GM23338 (cell line): ENCODE results near the gene TAF7. TPM values are rescaled to one million over a fixed set of nuclear protein-coding genes. Genes with fewer than 3 reads are reported as not detected.

Source experiments
- ATAC-seq: fragments of 200-7000 bp; cut with Tn5 transposase; 3 replicates; pipeline ENCODE4 v1.9.1; 2020
- DNase-seq: peaks from one replicate; pipeline ENCODE4 v3.0.0-alpha.2; 2015; ENCODE audit warnings: low spot score
- H2AFZ ChIP-seq: fragments of 200-600 bp; sonication (generic); 2 replicates; pipeline ENCODE4 v1.8.0; 2016; ENCODE audit warnings: antibody characterized with exemption, mild to moderate bottlenecking, moderate library complexity
- H3F3A ChIP-seq: fragments of 200-600 bp; sonication (generic); replicated peaks from 2 replicates; pipeline ENCODE4 v1.8.0; 2017; ENCODE audit warnings: antibody characterized with exemption, mixed run types, low read depth
- H3K27ac ChIP-seq: fragments of 200-600 bp; sonication (generic); 2 replicates; pipeline ENCODE4 v1.6.1; 2016; ENCODE audit warnings: low read depth
- H3K27me3 ChIP-seq: fragments of 200-600 bp; sonication (generic); 2 replicates; pipeline ENCODE4 v1.8.0; 2016; ENCODE audit warnings: mild to moderate bottlenecking, mixed run types, moderate library complexity; ENCODE audit not compliant: insufficient read depth
- H3K36me3 ChIP-seq: fragments of 200-600 bp; sonication (generic); 2 replicates; pipeline ENCODE4 v1.8.0; 2016; ENCODE audit warnings: mild to moderate bottlenecking; ENCODE audit not compliant: insufficient read depth
- H3K4me1 ChIP-seq: fragments of 200-600 bp; sonication (generic); 2 replicates; pipeline ENCODE4 v1.8.0; 2016; ENCODE audit warnings: mild to moderate bottlenecking, moderate library complexity; ENCODE audit not compliant: insufficient read depth
- H3K4me2 ChIP-seq: fragments of 200-600 bp; sonication (generic); 2 replicates; pipeline ENCODE4 v1.7.1; 2017; ENCODE audit warnings: mixed run types
- H3K4me3 ChIP-seq: fragments of 200-600 bp; sonication (generic); 2 replicates; pipeline ENCODE4 v1.6.1; 2016; ENCODE audit warnings: mixed run types
- H3K79me2 ChIP-seq: fragments of 200-600 bp; sonication (generic); replicated peaks from 2 replicates; pipeline ENCODE4 v1.8.0; 2017; ENCODE audit warnings: mild to moderate bottlenecking; ENCODE audit not compliant: insufficient read depth
- H3K9me2 ChIP-seq: fragments of 200-600 bp; sonication (generic); 2 replicates; pipeline ENCODE4 v1.8.0; 2017; ENCODE audit not compliant: insufficient read depth
- H4K20me1 ChIP-seq: fragments of 200-600 bp; sonication (generic); replicated peaks from 2 replicates; pipeline ENCODE4 v1.8.0; 2017; ENCODE audit warnings: mild to moderate bottlenecking; ENCODE audit not compliant: insufficient read depth
- H3K27ac Mint-ChIP-seq: 2 replicates; pipeline ENCODE4 v1.8.0; 2020; ENCODE audit warnings: inconsistent platforms, mild to moderate bottlenecking, moderate library complexity, mixed read lengths
- H3K27me3 Mint-ChIP-seq: 3 replicates; pipeline ENCODE4 v1.8.0; 2022; ENCODE audit warnings: low read depth, mild to moderate bottlenecking, moderate library complexity, mixed read lengths, inconsistent platforms; ENCODE audit not compliant: insufficient read depth, poor library complexity
- H3K36me3 Mint-ChIP-seq: 3 replicates; pipeline ENCODE4 v1.8.0; 2021; ENCODE audit warnings: low read depth, mild to moderate bottlenecking, inconsistent platforms, moderate library complexity, mixed read lengths
- H3K4me1 Mint-ChIP-seq: 3 replicates; pipeline ENCODE4 v1.8.0; 2020; ENCODE audit warnings: mild to moderate bottlenecking, inconsistent platforms, mixed read lengths
- H3K4me3 Mint-ChIP-seq: 3 replicates; pipeline ENCODE4 v1.8.0; 2021; ENCODE audit warnings: moderate library complexity, mild to moderate bottlenecking, inconsistent platforms, mixed read lengths
- H3K9me3 Mint-ChIP-seq: 3 replicates; pipeline ENCODE4 v1.8.0; 2020; ENCODE audit warnings: moderate library complexity, mild to moderate bottlenecking, inconsistent platforms, mixed read lengths
- EZH2 ChIP-seq: fragments of 200-600 bp; sonication (generic); IDR thresholded peaks from one replicate; pipeline ENCODE4 v1.8.0; 2017; ENCODE audit warnings: antibody characterized with exemption, mild to moderate bottlenecking, low read depth; ENCODE audit not compliant: unreplicated experiment
- EZH2phosphoT487 ChIP-seq: fragments of 200-600 bp; sonication (generic); IDR thresholded peaks from one replicate; pipeline ENCODE4 v1.8.1; 2018; ENCODE audit warnings: antibody characterized with exemption; ENCODE audit not compliant: unreplicated experiment
- JUNB ChIP-seq: IDR thresholded peaks from one replicate; pipeline ENCODE4 v1.6.1; 2016; ENCODE audit warnings: antibody characterized with exemption; ENCODE audit not compliant: unreplicated experiment
- NANOG ChIP-seq: IDR thresholded peaks from 2 replicates; pipeline ENCODE4 v1.6.1; 2016; ENCODE audit warnings: antibody characterized with exemption, borderline replicate concordance
- POLR2AphosphoS5 ChIP-seq: IDR thresholded peaks from 2 replicates; pipeline ENCODE4 v1.6.1; 2016; ENCODE audit warnings: antibody characterized with exemption, low read depth
- REST ChIP-seq: IDR thresholded peaks from one replicate; pipeline ENCODE4 v1.6.1; 2018; ENCODE audit warnings: antibody characterized with exemption; ENCODE audit not compliant: unreplicated experiment
- ZNF331 ChIP-seq: fragments of 250-450 bp; sonication (Bioruptor Pico); IDR thresholded peaks from 2 replicates; pipeline ENCODE4 v1.5.0; 2020; ENCODE audit warnings: low read depth, mild to moderate bottlenecking, moderate library complexity
- ZNF462 ChIP-seq: fragments of 250-450 bp; sonication (Bioruptor Pico); IDR thresholded peaks from 2 replicates; pipeline ENCODE4 v1.5.0; 2020; ENCODE audit warnings: mild to moderate bottlenecking, moderate library complexity
- polyA plus RNA-seq: library from polyadenylated mRNA; unstranded; fragments of >200 nt; fragmentation: Nextera tagmentation; extraction: Ambion mirVana; gene quantifications from 2 replicates; pipeline ENCODE4 v1.2.1, GENCODE V29; 2016
- total RNA-seq: library from RNA; depleted of rRNA; stranded (reverse); fragments of >200 nt; shearing (Covaris generic); gene quantifications from 2 replicates; pipeline ENCODE4 v1.2.3, GENCODE V29; 2014
- TF ChIP-seq, protein P1 (sequence below), 2 experiments: fragments of 200-600 bp in 1 of 2; sonication (generic) in 1 of 2; conservative IDR thresholded peaks; 2 replicates each; pipeline versions ENCODE4 v1.5.1 to v1.6.1; 2016 to 2017; ENCODE audit warnings: antibody characterized with exemption in 2 of 2, low read depth in 2 of 2, mild to moderate bottlenecking in 2 of 2, moderate library complexity in 1 of 2

TAF7 gene
- total and polyA plus RNA-seq, 2 experiments from 2014 or later, result 92.0 to 217 TPM

DNA sequence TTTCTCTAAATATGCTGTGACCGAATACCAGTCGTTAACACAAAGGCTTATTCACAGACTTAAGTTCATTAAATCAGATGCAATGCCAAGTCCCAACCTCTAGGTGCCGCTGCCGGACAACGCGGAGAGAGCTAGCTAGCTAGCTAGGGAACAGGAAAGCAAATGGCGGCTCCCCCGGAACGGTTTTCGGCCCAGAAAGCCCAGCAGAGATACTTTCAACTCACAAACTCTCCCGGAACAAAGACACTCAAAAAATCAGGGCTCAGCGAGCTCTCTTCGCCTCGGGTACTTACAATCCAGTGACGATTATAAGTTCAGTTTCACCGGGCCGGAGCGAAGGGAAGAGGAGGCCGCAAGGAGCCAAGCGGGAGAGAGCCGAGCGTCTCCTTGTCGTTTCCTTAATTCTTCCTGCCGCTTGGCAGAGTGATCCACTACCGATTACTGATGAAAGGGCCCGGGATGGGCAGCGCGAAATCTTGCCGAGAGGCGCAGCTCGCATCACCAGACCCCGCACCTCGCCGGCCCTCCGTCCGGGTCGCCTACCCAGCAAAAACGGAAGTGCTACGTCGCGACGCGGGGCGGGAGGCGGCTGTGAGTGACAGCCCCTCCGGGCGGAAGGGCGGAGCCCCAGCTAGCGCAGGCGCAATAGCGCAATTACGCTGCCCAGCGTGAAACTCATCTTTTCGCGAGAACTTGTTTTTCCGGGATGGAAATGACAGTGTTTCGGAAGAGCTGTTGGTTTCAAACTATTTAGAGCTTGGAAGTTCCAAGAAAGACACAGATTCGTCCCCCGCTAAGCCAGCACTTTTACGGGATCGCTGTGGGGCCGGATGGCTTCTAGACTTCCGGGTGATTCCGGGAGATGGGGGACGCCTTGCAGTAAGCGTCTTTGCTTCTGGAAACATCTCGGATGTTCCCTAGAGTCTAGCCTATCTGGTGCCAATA lies at the start of gene TAF7 (continued):
- TF ChIP-seq JUNB, result no peak

DNA sequence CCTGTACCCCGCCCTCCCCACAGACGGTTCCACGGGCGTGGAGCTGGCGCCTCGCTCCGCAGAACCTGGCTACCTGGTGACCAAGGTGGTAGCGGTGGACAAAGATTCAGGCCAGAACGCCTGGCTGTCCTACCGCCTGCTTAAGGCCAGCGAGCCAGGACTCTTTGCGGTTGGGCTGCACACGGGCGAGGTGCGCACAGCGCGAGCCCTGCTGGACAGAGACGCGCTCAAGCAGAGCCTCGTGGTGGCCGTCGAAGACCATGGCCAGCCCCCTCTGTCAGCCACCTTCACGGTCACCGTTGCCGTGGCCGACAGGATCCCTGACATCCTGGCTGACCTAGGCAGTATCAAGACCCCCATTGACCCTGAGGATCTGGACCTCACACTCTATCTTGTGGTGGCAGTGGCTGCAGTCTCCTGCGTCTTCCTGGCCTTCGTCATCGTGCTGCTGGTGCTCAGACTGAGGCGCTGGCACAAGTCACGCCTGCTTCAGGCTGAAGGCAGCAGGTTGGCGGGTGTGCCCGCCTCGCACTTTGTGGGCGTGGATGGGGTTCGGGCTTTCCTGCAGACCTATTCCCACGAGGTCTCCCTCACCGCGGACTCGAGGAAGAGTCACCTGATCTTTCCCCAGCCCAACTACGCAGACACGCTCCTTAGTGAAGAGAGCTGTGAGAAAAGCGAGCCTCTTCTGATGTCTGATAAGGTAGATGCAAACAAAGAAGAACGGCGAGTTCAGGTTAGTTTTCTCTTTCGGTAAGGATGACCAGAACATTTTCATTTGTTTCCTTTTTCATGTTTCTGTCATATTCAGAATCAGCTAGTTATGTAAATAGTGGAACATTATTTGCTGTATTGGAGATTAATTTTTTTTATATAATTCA lies 45.7 kb upstream of the TAF7 start:
- no peak for ATAC-seq
- peaks cover 9% of the 10 kb centered on the region for H3K27me3 Mint-ChIP-seq
- no peak for TF ChIP-seq NANOG
- no peak for TF ChIP-seq ZNF462
- no peak for TF ChIP-seq EZH2
- TF ChIP-seq REST, result no peak
- no peak for TF ChIP-seq ZNF331 (CRISPR knock-in tag)
- no peak for TF ChIP-seq EZH2phosphoT487
- no peak for TF ChIP-seq POLR2AphosphoS5
- TF ChIP-seq, protein P1, sequence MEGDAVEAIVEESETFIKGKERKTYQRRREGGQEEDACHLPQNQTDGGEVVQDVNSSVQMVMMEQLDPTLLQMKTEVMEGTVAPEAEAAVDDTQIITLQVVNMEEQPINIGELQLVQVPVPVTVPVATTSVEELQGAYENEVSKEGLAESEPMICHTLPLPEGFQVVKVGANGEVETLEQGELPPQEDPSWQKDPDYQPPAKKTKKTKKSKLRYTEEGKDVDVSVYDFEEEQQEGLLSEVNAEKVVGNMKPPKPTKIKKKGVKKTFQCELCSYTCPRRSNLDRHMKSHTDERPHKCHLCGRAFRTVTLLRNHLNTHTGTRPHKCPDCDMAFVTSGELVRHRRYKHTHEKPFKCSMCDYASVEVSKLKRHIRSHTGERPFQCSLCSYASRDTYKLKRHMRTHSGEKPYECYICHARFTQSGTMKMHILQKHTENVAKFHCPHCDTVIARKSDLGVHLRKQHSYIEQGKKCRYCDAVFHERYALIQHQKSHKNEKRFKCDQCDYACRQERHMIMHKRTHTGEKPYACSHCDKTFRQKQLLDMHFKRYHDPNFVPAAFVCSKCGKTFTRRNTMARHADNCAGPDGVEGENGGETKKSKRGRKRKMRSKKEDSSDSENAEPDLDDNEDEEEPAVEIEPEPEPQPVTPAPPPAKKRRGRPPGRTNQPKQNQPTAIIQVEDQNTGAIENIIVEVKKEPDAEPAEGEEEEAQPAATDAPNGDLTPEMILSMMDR (conservative IDR thresholded peaks at IDR 0.05; ENCODE audit: low read depth in 2 of 2), result no peak
- H3K36me3 Mint-ChIP-seq, result peaks cover 61% of the 10 kb centered on the region
- no peak overlapping the region for H3K4me2 ChIP-seq
- no peak overlapping the region for H2AFZ ChIP-seq
- H3K79me2 ChIP-seq, result no peaks in the 10 kb centered on the region
- H3K4me3 ChIP-seq, result no peak overlapping the region
- no peak for DNase-seq
- no peak overlapping the region for H3K4me3 Mint-ChIP-seq
- no peaks in the 10 kb centered on the region for H3K27me3 ChIP-seq
- H3K4me1 ChIP-seq, result peaks cover 17% of the 10 kb centered on the region; the same call in 1 of the 2 replicates
- H4K20me1 ChIP-seq, result no peaks in the 10 kb centered on the region
- H3K27ac Mint-ChIP-seq, result no peak overlapping the region
- peaks cover 9% of the 10 kb centered on the region for H3K4me1 Mint-ChIP-seq
- H3K27ac ChIP-seq, result no peak overlapping the region
- peaks cover 69% of the 10 kb centered on the region for H3K9me3 Mint-ChIP-seq
- no peaks in the 10 kb centered on the region for H3F3A ChIP-seq
- H3K36me3 ChIP-seq, result peaks cover 4% of the 10 kb centered on the region; the same call in 1 of the 2 replicates
- H3K9me2 ChIP-seq, result no peaks in the 10 kb centered on the region
